T-cell (primary cell): ENCODE measurements around the gene SCOC. TPM values are rescaled to one million over a fixed set of nuclear protein-coding genes. Genes with fewer than 3 reads are reported as not detected.

Source experiments
- ATAC-seq, 4 experiments: fragments of 200-7000 bp in 3 of 4; fragments of 150-1000 bp in 1 of 4; cut with Tn5 transposase; replicated peaks in 1 of 4; 1 replicate in 3 of 4; 2 replicates in 1 of 4; pipeline ENCODE4 v1.10.0; 2021; ENCODE audit warnings: moderate library complexity in 3 of 4, mild to moderate bottlenecking in 2 of 4, moderate number of reproducible peaks in 1 of 4
- CTCF ChIA-PET, 2 donors: fragments of 300-600 bp; sonication (Branson Sonifier 250); formaldehyde crosslinking; loops; one replicate each; lab custom pipeline; 2022; ENCODE audit warnings: antibody characterized with exemption in 2 of 2; lab: Charles Lee
- POLR2A ChIA-PET, 2 donors: fragments of 300-600 bp; sonication (Branson Sonifier 250); formaldehyde crosslinking; loops; one replicate each; lab custom pipeline; 2022; ENCODE audit warnings: antibody characterized with exemption in 2 of 2; lab: Charles Lee
- DNase-seq, 35 experiments: peaks; one replicate each; pipeline versions ENCODE4 v3.0.0 to v3.0.0-alpha.2; 2013 to 2023
- H3K27ac ChIP-seq: one replicate; pipeline ENCODE4 v1.5.1; 2013; ENCODE audit warnings: low read length
- H3K27me3 ChIP-seq, 2 experiments: replicated peaks in 1 of 2; 1 replicate in 1 of 2; 2 replicates in 1 of 2; pipeline versions ENCODE4 v1.6.1 to v1.7.0; 2013; ENCODE audit warnings: low read length in 1 of 2, mixed read lengths in 1 of 2; ENCODE audit not compliant: control insufficient read depth in 2 of 2, insufficient read depth in 2 of 2; ENCODE audit errors: extremely low read depth in 1 of 2
- H3K36me3 ChIP-seq, 2 donors: 1 replicate in 1 of 2; 2 replicates in 1 of 2; pipeline versions ENCODE4 v1.6.1 to v1.7.0; 2013; ENCODE audit warnings: low read length in 1 of 2; ENCODE audit not compliant: control insufficient read depth in 2 of 2, insufficient read depth in 1 of 2; ENCODE audit errors: extremely low read depth in 1 of 2
- H3K4me1 ChIP-seq, 2 experiments: 1 replicate in 1 of 2; 2 replicates in 1 of 2; pipeline versions ENCODE4 v1.6.1 to v1.7.0; 2013; ENCODE audit warnings: low read length in 2 of 2, mixed read lengths in 1 of 2; ENCODE audit not compliant: insufficient read depth in 2 of 2, control insufficient read depth in 1 of 2; ENCODE audit errors: extremely low read depth in 1 of 2
- H3K4me3 ChIP-seq, 2 donors: 1 replicate in 1 of 2; 2 replicates in 1 of 2; pipeline versions ENCODE4 v1.5.1 to v1.7.0; 2013; ENCODE audit warnings: mild to moderate bottlenecking in 2 of 2, low read length in 1 of 2, moderate library complexity in 1 of 2; ENCODE audit not compliant: control insufficient read depth in 1 of 2; ENCODE audit errors: extremely low read depth in 1 of 2
- H3K9me3 ChIP-seq: 2 replicates; pipeline ENCODE4 v1.7.0; 2013
- H3K27ac Mint-ChIP-seq, 2 donors: one replicate each; pipeline ENCODE4 v1.8.0; 2020 to 2021; ENCODE audit warnings: mild to moderate bottlenecking in 2 of 2, mixed read lengths in 2 of 2
- H3K27me3 Mint-ChIP-seq, 2 donors: one replicate each; pipeline ENCODE4 v1.8.0; 2021 to 2022; ENCODE audit warnings: mixed read lengths in 2 of 2
- H3K36me3 Mint-ChIP-seq: one replicate; pipeline ENCODE4 v1.8.0; 2021; ENCODE audit warnings: mixed read lengths
- H3K4me1 Mint-ChIP-seq, 3 donors: one replicate each; pipeline ENCODE4 v1.8.0; 2020 to 2022; ENCODE audit warnings: mixed read lengths in 3 of 3, mild to moderate bottlenecking in 1 of 3
- H3K4me3 Mint-ChIP-seq, 3 donors: one replicate each; pipeline ENCODE4 v1.8.0; 2020 to 2022; ENCODE audit warnings: mild to moderate bottlenecking in 3 of 3, mixed read lengths in 3 of 3, moderate library complexity in 3 of 3
- H3K9me3 Mint-ChIP-seq, 3 donors: one replicate each; pipeline ENCODE4 v1.8.0; 2020 to 2022; ENCODE audit warnings: mixed read lengths in 3 of 3
- WGBS: methylation state at CpG from one replicate; pipeline ENCODE4 v1.1.5; 2013; ENCODE audit warnings: missing lambda C conversion rate; ENCODE audit not compliant: insufficient coverage; 5-methylcytosine and 5-hydroxymethylcytosine counted together
- total RNA-seq, 35 experiments: library from RNA in 6 of 35; stranded (reverse) in 6 of 35; fragments of 120-200 nt in 1 of 35; gene quantifications; one replicate each; pipeline versions ENCODE4 v1.2.1 to v1.2.4 and lab custom pipeline; 2013 to 2026

SCOC gene
- total RNA-seq, 5 donors from 2014 or later (not counting 1 experiment from before 2014, with no cell fraction given) = 10.3 to 19.3 (median 18.7) TPM

GRCh38 chr4:140367738-140368137 is 5.7 kb upstream of the SCOC start:
- H3K27me3 ChIP-seq = no peaks in the 10 kb centered on the region
- H3K4me3 Mint-ChIP-seq = no peak overlapping the region
- H3K27ac ChIP-seq = no peak overlapping the region
- H3K36me3 Mint-ChIP-seq = no peaks in the 10 kb centered on the region
- no peaks in the 10 kb centered on the region for H3K9me3 Mint-ChIP-seq
- WGBS = no CpG with 5 or more reads among the region's 2 CpGs
- H3K4me1 Mint-ChIP-seq = peaks cover 3 to 13% (median 8%) of the 10 kb centered on the region in 3 donors
- ATAC-seq (no peak), DNase-seq (no peak)
- ChIA-PET CTCF (interaction anchor here (0.7 to 2.9 kb wide), 3 partner anchors 8 to 169 kb away, joined by 3 to 31 read pairs (median 8); no protein-coding TSS in a partner anchor), POLR2A (no interaction called here)
- no peak overlapping the region for H3K4me3 ChIP-seq
- H3K36me3 ChIP-seq = no peaks in the 10 kb centered on the region
- H3K4me1 ChIP-seq = peaks cover 0 to 7% of the 10 kb centered on the region in 2 experiments
- no peaks in the 10 kb centered on the region for H3K9me3 ChIP-seq
- no peaks in the 10 kb centered on the region for H3K27me3 Mint-ChIP-seq
- no peak overlapping the region for H3K27ac Mint-ChIP-seq

- H3K4me1 ChIP-seq = peaks cover under 1 to 7% of the 10 kb centered on the region in 2 experiments
- H3K4me1 Mint-ChIP-seq = peaks cover 3 to 13% (median 8%) of the 10 kb centered on the region in 3 donors
- H3K27ac ChIP-seq = no peak overlapping the region
- ATAC-seq = no peak
- no peak for DNase-seq
- no peak overlapping the region for H3K27ac Mint-ChIP-seq
- H3K36me3 ChIP-seq = no peaks in the 10 kb centered on the region
- no peaks in the 10 kb centered on the region for H3K9me3 ChIP-seq
- no peaks in the 10 kb centered on the region for H3K27me3 ChIP-seq
- H3K9me3 Mint-ChIP-seq = no peaks in the 10 kb centered on the region
- no peak overlapping the region for H3K4me3 Mint-ChIP-seq
- ChIA-PET POLR2A (no interaction called here), CTCF (interaction anchor here (0.7 to 2.9 kb wide), 3 partner anchors 9 to 78 kb away, joined by 5 to 31 read pairs (median 8); no protein-coding TSS in a partner anchor)
- whole genome bisulfite sequencing = no CpG with 5 or more reads among the region's 3 CpGs
- no peak overlapping the region for H3K4me3 ChIP-seq
- no peaks in the 10 kb centered on the region for H3K27me3 Mint-ChIP-seq
- no peaks in the 10 kb centered on the region for H3K36me3 Mint-ChIP-seq
Observed at GRCh38 chr4:140368686-140369085, 4.8 kb upstream of the SCOC start.

- Mint-ChIP-seq H3K4me3 (no peak overlapping the region), H3K9me3 (no peaks in the 10 kb centered on the region), H3K4me1 (peaks cover 38 to 49% (median 43%) of the 10 kb centered on the region in 3 donors), H3K27ac (no peak overlapping the region), H3K27me3 (no peaks in the 10 kb centered on the region), H3K36me3 (no peaks in the 10 kb centered on the region)
- peak overlapping the region; percentile 67 to 88 for H3K4me3 ChIP-seq
- WGBS = 6% methylated on average over 14 of the region's 21 CpGs
- ATAC-seq = peak; percentile 63 to 66 (median 66)
- no peaks in the 10 kb centered on the region for H3K27me3 ChIP-seq
- H3K9me3 ChIP-seq = no peaks in the 10 kb centered on the region
- H3K4me1 ChIP-seq = peaks cover 7 to 13% of the 10 kb centered on the region in 2 experiments
- DNase-seq = peak in 31 of 35 experiments; percentile 5 to 64 (median 29)
- ChIA-PET CTCF (interaction anchor here (0.5 to 2.9 kb wide), 16 partner anchors 10 to 920 kb away, joined by 3 to 58 read pairs (median 6); partner anchors contain the start of gene ELMOD2 (in 1 of the 2)), POLR2A (interaction anchor here (0.6 to 1.1 kb wide), 6 partner anchors 12 to 817 kb away, joined by 3 to 10 read pairs (median 4); partner anchors contain the start of gene SETD7 (in 1 of the 2))
- peak overlapping the region; percentile 85 for H3K27ac ChIP-seq
- H3K36me3 ChIP-seq = no peaks in the 10 kb centered on the region
Observed at GRCh38 chr4:140372751-140373327, 607 bp upstream of the SCOC start.

- H3K4me3 Mint-ChIP-seq = no peak overlapping the region
Observed at GRCh38 chr4:140374130-140374477, 658 bp downstream of the SCOC start.

GRCh38 chr4:140382732-140383131 is 9.3 kb downstream of the SCOC start:
- Mint-ChIP-seq H3K9me3 (no peaks in the 10 kb centered on the region), H3K4me3 (no peak overlapping the region), H3K36me3 (peaks cover 24% of the 10 kb centered on the region), H3K4me1 (peaks cover 6 to 10% (median 8%) of the 10 kb centered on the region in 3 donors), H3K27me3 (no peaks in the 10 kb centered on the region), H3K27ac (no peak overlapping the region)
- ChIA-PET CTCF (interaction anchor here (1.5 to 3.0 kb wide), 3 partner anchors 10 to 24 kb away, joined by 4 to 8 read pairs (median 4); partner anchors contain the start of gene SCOC (in 1 of the 2)), POLR2A (no interaction called here)
- no peaks in the 10 kb centered on the region for H3K4me1 ChIP-seq
- ATAC-seq (no peak), DNase-seq (no peak)
- no peaks in the 10 kb centered on the region for H3K9me3 ChIP-seq
- H3K27ac ChIP-seq = no peak overlapping the region
- no peaks in the 10 kb centered on the region for H3K36me3 ChIP-seq
- H3K27me3 ChIP-seq = no peaks in the 10 kb centered on the region
- no peak overlapping the region for H3K4me3 ChIP-seq

More at GRCh38 chr4:140374130-140374477, 658 bp downstream of the SCOC start:
- Mint-ChIP-seq H3K36me3 (no peaks in the 10 kb centered on the region), H3K4me1 (peaks cover 42 to 54% (median 46%) of the 10 kb centered on the region in 3 donors), H3K27me3 (no peaks in the 10 kb centered on the region), H3K27ac (peak overlapping the region; percentile 77 to 84), H3K9me3 (no peaks in the 10 kb centered on the region)
- no peaks in the 10 kb centered on the region for H3K36me3 ChIP-seq
- WGBS = 8% methylated on average over 5 of the region's 8 CpGs
- POLR2A ChIA-PET = interaction anchor here in 1 of 2 donors (0.6 kb wide), 1 partner anchor 24 kb away, joined by 3 read pairs; no protein-coding TSS in a partner anchor
- no peaks in the 10 kb centered on the region for H3K9me3 ChIP-seq
- DNase-seq (peak in 1 of 35 experiments; percentile 8), ATAC-seq (no peak)
- H3K4me1 ChIP-seq = peaks cover 7 to 13% of the 10 kb centered on the region in 2 experiments
- CTCF ChIA-PET = interaction anchor here (0.5 to 2.9 kb wide), 12 partner anchors 9 to 862 kb away, joined by 3 to 58 read pairs (median 8); partner anchors contain the start of gene ELMOD2 (in 1 of the 2)
- H3K4me3 ChIP-seq = peak overlapping the region; percentile 67 to 88
- H3K27ac ChIP-seq = peak overlapping the region; percentile 85
- no peaks in the 10 kb centered on the region for H3K27me3 ChIP-seq

GRCh38 chr4:140388015-140388414 is 14.6 kb downstream of the SCOC start:
- Mint-ChIP-seq H3K27ac (no peak overlapping the region), H3K4me1 (no peaks in the 10 kb centered on the region), H3K9me3 (no peaks in the 10 kb centered on the region), H3K4me3 (no peak overlapping the region), H3K36me3 (peaks cover 6% of the 10 kb centered on the region), H3K27me3 (peaks cover 0 to 6% of the 10 kb centered on the region in 2 donors)
- Histone ChIP-seq H3K9me3 (no peaks in the 10 kb centered on the region), H3K36me3 (no peaks in the 10 kb centered on the region), H3K27me3 (no peaks in the 10 kb centered on the region), H3K27ac (no peak overlapping the region), H3K4me3 (no peak overlapping the region), H3K4me1 (no peaks in the 10 kb centered on the region)
- DNase-seq (no peak), ATAC-seq (no peak)
- ChIA-PET CTCF (interaction anchor here in 1 of 2 donors (0.7 to 1.2 kb wide), 4 partner anchors 13 to 1288 kb away, joined by 3 read pairs; no protein-coding TSS in a partner anchor), POLR2A (interaction anchor here (0.6 to 0.7 kb wide), 2 partner anchors 13 to 14 kb away, joined by 3 to 4 read pairs; partner anchors contain the start of gene SCOC (in 1 of the 2))
- WGBS = no CpG with 5 or more reads among the region's 1 CpG
